GM12892 (cell line): ENCODE measurements around the gene CDK5RAP2.

Experiments
- POLR2A ChIP-seq: IDR thresholded peaks from 2 replicates; pipeline ENCODE4 v1.6.1; 2011; ENCODE audit warnings: low read depth, low read length, control low read depth
- POLR2AphosphoS5 ChIP-seq: IDR thresholded peaks from 2 replicates; pipeline ENCODE4 v1.6.1; 2011; ENCODE audit warnings: low read depth, low read length, control low read depth
- TAF1 ChIP-seq: IDR thresholded peaks from 2 replicates; pipeline ENCODE4 v1.6.1; 2011; ENCODE audit warnings: low read depth, mild to moderate bottlenecking, control low read depth, low read length, borderline replicate concordance

- TF ChIP-seq POLR2A = no peak
- no peak for TF ChIP-seq POLR2AphosphoS5
- no peak for TF ChIP-seq TAF1
Observed at GRCh38 chr9:120579139-120580050, 572 bp downstream of the CDK5RAP2 start.
